NCI-H146 treated with DMSO at 0.1 percent for 48 hours (cell line): ENCODE results near the gene TMEM183A.
A peak's percentile ranks its signal among the peaks of the same experiment; 100 is the strongest.

Source experiments
- DNase-seq: peaks from one replicate; lab custom pipeline; 2025; ENCODE audit not compliant: unreplicated experiment; lab: John Stamatoyannopoulos, UW

The TMEM183A gene, protein sequence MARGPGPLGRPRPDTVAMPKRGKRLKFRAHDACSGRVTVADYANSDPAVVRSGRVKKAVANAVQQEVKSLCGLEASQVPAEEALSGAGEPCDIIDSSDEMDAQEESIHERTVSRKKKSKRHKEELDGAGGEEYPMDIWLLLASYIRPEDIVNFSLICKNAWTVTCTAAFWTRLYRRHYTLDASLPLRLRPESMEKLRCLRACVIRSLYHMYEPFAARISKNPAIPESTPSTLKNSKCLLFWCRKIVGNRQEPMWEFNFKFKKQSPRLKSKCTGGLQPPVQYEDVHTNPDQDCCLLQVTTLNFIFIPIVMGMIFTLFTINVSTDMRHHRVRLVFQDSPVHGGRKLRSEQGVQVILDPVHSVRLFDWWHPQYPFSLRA

DNA sequence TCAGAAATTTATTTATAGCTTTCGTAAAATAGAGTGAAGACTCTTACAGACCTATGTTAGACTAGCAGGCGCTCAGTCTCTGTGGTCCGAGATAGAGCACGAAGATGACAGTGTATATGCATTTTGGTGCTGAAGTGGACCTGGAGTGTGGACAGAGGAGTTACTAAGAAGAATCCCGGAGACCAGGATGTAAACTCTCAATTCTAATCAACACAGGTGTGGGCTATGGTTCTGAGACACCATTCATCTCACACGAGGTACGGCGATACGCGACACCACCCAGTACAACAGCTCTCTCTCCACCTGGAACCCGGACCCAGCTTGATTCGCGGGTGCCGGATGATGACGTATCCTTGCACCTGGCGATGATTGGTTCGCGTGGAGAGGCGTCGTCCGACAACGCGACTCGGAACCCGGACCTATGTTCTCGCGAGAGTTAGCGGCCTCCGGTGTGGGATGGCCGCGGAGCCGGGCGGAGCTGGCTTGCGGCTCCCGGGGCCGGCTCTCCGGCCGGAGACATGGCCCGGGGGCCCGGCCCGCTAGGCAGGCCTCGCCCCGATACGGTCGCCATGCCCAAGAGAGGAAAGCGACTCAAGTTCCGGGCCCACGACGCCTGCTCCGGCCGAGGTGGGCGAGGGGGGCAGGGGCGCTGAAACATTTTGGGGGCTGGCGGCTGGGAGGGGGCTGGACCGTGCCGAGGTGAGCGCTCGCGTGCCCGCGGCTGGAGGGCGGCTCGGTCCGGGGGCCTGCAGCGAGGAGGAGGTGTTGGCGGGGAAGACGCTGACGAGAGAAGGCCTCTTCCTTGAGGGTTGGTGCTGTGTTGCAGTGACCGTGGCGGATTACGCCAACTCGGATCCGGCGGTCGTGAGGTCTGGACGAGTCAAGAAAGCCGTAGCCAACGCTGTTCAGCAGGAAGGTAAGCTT, at the start of gene TMEM183A:
Gene TMEM183A (plus strand): TSS at position 427 of the 924 bp plus-strand sequence. CDS start 92 bp downstream, at position 519.
- peak; percentile 88 for DNase-seq

DNA sequence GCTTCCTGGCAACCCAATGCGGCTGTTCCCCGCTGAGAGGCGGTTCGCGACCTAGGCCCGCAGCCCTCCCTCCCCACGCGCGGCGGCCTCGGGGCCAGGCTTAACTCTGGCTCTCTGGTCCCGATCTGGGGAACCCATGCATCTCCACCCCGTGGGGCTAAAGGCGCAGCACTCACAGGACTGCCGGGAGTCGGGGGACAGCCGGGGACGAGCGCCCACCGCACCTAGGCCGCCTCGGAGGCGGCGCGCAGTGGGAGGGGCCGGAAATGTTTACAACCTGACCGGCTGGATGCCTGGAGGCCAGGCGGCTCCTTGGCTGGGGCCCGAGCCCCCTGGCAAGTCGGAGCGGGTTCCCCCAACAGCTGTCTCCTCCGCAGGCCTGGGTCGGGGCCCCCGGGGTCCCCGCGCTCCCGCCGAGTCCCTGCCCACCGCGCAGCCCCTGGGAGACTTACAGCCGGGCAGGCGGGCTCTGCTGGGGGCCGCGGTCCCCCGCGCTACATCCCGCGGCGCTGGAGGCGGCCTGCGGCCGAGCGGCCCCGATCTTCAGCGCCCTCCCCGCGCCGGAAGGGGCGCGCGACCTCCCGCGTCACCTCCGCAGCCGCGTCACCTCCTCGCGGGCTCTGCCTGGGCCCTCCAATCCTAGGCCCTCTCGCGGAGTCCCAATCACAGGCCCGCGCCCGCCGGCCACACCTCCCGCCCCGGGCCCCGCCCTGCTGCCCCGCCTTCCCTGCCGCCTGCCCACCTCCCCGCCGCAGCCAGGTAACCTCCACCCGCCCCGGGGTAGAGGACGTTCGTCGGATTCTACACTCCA, 49.2 kb upstream of the TMEM183A start, which contains the start of gene ADIPOR1:
Gene ADIPOR1 (minus strand): TSS at position 580 of the 811 bp plus-strand sequence. CDS start 7,242 bp downstream, outside the sequence.
- DNase-seq: peak; percentile 76

DNA sequence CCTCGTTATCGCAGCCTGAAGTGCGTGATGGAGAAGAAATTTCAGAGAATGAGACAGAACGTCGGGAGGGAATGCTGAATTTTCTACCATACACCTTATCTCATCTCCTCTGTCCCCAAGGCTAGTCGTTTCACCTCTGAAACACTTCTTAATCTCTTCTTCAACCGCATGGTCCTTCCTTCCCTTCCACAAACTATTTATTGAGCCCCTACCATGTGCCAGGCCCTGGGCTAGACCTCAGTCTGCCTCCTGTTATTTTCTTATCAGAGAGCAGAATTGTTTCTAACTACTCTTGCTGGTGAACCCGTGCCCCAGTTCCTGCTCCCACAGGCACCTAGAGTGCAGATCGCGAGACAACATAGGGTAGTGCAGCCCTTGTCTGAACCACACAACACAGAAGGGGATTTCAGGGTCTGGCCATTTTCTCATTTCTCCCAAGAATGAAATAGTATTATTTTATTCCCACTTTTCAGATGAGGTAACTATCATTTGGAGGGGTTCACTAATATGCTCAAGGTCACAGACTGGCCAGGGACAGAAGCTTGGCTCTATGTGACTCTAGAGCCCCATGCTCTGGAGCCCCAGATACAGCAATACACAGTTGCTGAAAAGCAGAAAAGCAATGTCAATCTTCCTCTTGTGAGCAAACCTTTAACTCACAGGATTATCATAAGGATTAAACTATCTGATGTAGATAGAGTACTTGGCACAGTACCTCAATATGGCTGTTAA, 48.5 kb upstream of the TMEM183A start:
- DNase-seq: no peak

DNA sequence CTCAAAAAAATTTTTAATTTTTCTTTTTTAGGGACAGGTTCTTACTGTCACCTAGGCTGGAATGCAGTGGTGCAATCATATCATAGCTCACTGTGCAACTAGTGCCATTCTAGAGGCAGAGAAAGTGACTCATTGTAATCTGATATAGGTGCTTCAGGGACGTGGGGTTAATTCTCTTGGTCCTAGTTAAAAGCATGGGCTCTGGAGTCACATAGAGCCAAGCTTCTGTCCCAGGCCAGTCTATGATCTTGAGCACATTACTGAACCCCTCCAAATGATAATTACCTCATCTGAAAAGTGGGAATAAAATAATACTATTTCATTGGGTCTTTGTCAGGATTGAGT, 47.9 kb upstream of the TMEM183A start:
- no peak for DNase-seq

DNA sequence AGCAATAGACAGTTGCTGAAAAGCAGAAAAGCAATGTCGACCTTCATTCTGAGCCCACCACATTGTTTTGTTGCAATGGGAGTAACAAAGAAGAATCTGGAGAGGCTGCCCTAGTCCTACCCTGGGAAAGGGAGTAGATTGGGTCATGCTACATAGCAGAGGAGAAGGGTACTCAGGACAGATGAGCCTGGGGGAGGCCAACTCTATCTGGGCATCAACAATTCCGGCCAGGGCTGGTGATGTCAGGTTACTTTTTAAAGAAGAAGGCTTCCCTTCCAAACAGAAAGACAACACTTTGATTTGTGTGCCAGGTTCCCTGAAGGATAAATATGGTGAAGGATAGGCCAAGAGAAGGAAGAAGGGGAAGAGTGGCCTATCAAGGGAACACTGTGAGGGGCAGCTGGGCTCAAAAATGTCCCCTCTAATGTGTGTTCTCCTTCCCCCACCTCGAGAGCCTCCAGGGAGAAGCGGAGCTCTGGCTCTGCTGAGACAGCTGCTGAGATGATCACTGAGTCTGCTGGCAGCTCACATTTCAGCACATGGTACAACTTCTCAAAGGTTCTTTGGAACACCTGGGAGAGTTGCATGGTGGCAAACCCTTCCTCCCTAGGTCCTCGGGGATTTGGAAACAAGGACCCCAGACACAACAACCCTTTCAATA, 45.8 kb upstream of the TMEM183A start:
- no peak for DNase-seq

DNA sequence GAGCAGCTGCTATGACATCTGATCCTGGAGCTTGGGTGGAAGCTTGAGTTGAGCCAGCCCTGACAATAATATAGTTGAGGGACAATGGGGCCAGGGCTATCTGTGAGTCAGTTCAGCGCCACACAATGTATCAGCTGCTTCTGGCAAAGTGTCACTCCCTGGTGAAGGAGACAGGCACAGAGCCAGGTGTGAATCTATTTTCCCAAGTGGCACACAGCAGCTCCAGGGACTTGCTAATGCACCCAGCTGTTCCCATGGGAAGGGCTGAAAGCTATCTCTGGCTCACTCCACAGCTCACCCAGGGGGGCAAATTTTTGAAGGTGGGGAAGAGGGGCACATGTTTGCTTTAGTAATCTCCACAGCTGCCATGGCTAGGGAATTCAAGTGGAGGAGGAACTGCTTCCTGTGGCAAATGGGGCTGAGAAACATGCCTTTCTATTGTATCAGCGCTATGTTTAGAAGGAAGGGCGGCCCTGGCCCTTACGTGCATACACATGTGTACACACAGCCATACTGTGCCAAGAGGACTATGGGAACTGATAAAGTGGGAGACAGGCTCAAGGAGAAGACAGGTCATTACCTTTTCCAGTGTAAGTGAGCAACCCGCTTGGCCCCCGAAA, 42.3 kb upstream of the TMEM183A start:
- peak; percentile 94 for DNase-seq

DNA sequence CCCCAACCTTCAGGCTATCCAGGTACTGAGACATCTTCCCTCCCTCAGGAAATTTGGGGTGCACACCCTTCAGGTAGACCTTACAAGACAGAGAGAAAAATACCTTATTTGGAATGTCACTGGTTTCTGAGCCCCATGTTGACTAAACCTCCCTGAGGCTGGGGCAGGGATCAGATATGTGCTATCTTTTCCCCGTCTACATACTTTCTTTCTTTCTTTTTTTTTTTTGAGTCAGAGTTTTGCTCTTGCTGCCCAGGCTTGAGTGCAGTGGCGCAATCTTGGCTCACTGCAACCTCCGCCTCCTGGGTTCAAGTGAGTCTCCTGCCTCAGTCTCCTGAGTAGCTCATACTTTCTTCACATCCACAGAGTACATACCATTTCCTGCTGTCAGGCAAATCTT, 41.8 kb upstream of the TMEM183A start:
- DNase-seq: no peak

DNA sequence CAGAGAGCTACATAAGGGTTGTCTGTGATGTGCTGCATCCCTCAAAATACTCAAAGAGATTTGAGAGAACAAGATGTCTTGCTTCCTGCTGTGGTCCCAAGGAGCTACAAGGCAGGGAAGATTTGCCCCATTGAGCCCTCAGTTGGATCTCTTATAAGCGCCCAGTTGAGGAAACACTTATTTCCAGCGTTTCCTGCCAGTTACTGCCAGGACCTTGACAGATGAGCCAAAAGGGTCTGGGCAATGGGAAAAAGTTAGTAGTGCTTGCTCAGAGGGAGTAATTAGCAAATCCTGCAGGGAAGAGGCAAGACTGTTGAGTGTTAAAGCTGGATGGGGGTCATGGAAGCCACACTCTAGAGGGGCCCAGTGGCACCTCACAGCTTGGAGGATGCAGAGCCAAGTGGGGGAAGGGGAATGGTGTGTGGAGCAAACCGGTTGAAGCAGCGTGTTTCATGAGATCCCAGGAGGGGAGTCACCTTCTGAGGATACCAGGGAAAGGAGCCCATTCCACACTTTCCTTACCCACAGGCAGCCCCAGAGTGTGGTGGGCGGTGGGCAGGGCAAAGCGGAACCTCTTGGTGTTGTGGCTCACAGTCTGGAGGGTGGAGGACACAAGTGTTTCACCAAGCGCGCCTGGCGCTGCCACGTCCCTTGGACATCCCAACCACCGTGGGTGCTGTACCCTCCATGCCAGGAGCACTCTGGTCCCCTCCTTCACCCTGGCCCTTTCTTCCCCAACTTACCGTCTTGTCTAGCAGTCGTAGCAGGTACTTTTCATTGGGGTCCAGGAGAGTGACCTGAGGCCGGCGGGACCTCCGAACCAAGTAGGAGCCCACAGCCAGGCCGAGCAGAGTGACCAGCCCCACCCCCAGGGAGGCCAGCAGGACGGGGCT, 40.9 kb upstream of the TMEM183A start:
- DNase-seq: no peak

DNA sequence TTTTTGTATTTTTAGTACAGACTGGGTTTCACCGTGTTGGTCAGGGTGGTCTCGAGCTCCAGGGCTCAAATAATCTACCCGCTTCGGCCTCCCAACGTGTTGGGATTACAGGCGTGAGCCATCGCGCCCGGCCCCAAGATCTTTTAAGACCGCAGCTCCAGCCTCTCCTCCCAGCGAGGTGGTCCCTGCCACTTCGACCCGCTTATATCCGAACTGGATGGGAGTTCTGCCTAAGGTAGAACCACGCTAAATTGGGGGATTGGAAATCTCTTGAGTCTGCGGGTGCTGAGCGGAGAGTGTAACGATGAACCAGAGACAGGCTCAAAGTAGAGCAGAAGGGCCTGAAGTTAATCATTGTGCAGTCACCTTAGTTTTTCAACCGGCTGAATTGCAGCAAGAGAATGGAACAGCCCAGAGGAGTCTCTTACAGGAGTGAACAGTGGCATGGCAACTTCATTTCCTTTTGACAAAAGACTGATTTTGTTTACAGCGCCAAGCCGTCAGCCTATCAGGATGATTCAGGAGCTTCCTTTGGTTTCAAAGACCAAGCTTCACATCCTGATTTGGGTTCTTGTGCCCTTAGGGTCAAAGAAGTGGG, 39.4 kb upstream of the TMEM183A start:
- peak; percentile 28 for DNase-seq

DNA sequence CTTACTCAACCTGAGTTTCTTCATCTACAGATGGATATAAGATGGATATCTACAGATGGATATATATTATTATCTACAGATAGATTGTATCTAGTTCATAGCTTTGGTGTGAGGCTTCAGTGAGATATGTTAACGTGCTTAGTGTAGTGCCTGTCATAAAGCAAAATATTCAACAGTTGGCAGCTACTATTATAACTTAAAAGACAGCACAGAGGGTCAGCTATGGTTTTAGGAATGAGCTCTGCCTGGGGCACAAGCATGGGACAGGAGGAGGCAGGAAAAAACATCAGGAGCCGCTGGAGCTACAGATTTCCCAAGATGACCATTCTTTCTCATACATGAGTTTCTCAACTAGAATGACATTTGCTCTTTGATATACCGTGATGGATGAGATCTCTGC, 38.8 kb upstream of the TMEM183A start:
- no peak for DNase-seq

DNA sequence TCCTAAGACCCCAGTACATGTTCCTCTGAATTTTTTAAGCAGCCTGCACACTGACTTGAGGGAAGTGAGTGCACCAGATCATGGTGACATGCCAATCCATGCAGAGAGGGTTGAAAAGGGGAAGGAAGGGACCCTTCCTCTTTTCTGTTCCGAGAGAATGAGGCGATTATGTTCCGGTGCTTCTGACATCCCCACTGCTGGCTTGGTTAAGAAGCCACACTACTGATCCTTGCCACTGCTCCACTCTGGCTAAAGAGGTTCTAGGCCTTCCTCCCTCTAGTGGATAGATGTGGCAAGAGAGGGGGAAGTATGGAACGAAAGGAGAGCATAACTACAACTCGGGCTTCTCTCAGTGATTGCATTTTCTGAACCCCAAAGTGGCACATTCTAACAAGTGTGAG, 38.3 kb upstream of the TMEM183A start:
- peak; percentile 39 for DNase-seq

DNA sequence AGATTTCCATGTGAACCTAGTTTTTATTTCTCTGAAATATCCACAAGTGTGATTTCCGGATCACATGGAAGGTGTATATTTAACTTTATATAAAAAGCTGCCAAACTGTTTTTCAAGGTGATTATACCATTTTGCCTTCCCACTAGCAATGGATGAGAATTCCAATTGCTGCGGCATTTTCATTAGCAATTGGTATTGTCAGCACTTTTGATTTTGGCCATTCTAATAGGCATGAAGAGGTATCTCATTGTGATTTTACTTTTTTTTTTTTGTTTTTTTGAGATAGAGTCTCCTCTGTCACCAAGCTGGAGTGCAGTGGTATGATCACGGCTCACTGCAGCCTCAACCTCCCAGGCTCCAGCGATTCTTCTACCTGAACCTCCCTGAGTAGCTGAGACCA, 35.1 kb upstream of the TMEM183A start:
- DNase-seq: no peak

DNA sequence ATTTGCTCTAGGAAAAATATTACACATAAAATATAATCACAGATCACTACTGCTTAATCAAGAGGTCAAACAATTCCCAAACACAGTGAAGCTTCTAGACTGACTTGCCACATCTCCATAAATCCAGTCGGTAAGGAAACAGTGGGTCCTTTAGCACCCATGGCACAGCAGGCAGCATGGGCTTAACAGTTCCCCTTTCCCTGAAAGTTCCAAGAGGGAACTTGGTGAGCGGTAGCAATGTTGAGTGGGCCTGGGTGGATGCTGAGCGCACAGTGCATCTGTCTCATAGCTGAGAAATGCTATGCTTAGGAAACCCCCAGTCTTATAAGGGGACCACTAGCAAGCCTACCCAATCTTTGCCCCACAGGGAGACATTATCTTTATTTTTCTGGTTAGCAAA, 32.3 kb upstream of the TMEM183A start:
- no peak for DNase-seq

DNA sequence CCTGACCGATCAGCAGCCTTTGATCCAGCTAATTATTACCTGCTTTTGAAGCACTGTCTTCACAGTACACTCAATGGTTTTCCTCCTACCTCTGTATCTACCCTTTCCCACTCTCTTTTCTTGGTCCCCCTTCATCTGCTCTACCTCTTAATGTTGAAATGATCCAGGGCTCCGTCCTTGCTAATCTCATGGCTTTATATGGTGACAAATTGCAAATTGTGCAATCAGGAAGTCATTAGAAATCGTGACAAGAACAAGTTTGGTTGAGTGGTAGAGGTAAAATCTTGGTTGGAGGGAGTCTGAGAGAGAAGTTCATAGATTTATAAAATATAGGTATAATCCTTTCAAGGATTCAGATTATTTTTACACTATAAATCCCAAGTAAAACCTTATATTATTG, 30.5 kb upstream of the TMEM183A start:
- DNase-seq: no peak

DNA sequence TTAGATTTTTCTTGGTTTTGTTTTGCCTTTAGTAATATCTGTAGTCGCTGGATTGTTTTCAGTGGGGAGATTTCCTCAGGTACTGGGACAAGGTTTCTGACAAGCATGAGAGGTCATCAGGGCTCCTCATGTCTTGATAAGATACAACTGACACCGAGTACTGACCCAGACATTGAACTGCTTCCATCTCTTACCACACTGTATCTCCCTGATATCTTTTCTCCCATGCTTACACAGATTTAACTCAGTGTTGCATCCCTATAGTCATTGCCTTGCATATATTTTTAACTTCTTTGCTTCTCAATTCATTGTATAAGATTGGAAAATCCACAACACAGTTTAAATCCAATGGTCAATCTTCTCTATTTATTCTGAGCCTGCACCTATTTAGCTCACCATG, 27.7 kb upstream of the TMEM183A start:
- DNase-seq: no peak

DNA sequence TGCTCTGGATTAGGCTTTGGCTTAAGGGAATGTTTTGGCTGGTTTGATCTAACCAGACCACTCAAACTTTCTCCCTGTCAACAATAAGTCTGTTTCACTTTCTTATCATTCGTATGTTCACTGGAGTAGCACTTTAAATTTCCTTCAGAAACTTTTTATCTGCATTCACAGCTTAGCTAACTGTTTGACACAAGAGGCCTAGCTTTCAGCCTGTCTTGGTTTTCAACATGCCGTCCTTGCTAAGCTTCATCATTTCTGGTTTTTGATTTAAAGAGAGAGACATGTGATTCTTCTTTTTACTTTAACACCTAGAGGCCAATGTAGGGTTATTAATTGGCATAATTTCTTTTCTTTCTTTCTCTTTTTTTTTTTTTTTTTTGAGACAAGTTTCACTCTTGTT, 25.2 kb upstream of the TMEM183A start:
- no peak for DNase-seq

DNA sequence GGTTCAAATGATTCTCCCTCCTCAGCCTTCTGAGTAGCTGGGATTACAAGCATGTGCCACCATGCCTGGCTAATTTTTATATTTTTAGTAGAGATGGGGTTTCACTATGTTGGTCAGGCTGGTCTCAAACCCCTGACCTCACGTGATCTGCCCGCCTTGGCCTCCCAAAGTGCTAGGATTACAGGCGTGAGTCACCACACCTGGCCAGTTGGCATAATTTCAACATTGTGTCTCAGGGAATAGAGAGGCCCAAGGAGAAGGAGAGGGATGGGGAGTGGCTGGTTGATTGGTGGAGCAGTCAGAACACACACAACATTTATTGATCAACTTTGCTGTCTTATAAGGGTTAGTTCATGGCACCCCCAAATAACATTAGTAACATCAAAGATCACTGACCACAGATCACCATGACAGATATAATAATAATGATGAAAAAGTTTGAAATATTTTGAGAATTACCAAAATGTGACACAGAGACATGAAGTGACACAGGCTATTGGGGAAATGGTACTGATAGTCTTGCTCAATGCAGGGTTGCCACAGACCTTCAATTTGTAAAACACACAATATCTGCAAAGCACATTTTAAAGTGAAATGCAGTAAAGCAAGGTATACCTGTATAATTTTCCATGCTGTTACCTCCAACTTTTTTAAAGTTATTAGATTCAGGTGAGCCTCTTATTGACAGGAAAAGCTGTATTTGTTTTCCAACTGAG, 24.3 kb upstream of the TMEM183A start:
- DNase-seq: no peak
